ENCODE data around the gene EFCAB3.

GRCh38 chr17:62392908-62393307, 12.6 kb downstream of the EFCAB3 start:
- no peak for TF ChIP-seq CTCF (IDR thresholded peaks at IDR 0.05; ENCODE audit: low read length)
- TF ChIP-seq EZH2 (IDR thresholded peaks at IDR 0.05; ENCODE audit: borderline replicate concordance, low read length): no peak

Data from OCI-LY1 (cell line).